ENCODE data around the gene SLC25A42. TPM values are rescaled to one million over a fixed set of nuclear protein-coding genes. Genes with fewer than 3 reads are reported as not detected.

The SLC25A42 gene
- polyA plus RNA-seq, 1 experiment: 5.8 TPM

DNA sequence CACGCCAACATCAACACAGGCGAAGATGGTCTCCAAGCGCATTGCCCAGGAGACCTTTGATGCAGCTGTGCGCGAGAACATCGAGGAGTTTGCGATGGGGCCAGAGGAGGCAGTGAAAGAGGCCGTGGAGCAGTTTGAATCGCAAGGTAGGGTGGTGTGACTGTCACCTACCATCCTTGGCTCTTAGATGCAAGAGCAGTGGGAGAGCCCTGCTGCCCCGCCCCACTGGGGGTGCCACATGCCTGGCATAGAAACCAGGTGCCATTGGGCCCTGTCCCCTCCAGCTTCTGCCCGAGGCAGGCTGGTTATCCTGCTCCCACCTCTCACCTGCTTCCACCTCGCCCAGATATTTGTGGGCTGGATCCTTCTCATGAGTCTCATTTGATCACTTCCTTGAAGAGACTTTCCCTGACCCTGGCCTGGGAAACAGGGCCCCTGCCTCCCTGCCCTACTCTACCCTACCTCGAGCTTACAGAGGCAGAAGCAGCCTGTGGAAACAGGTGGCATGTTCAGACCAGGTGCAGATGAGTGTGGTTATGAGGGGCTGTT lies 21.0 kb upstream of the SLC25A42 start:
- Histone ChIP-seq H3K27me3 (ENCODE audit: control insufficient read depth, insufficient read depth, low read length) (no peaks in the 10 kb centered on the region), H3K36me3 (ENCODE audit: control insufficient read depth, insufficient read depth, low read length) (peaks cover 9% of the 10 kb centered on the region), H3K4me3 (ENCODE audit: low read depth, low read length) (no peak overlapping the region)
- ChIA-PET POLR2A (no interaction called here), CTCF (interaction anchor here (0.6 kb wide), 1 partner anchor 145 kb away, joined by 3 read pairs; no protein-coding TSS in a partner anchor)
- no peak for DNase-seq (ENCODE audit: low read depth)
- TF ChIP-seq, protein P1, sequence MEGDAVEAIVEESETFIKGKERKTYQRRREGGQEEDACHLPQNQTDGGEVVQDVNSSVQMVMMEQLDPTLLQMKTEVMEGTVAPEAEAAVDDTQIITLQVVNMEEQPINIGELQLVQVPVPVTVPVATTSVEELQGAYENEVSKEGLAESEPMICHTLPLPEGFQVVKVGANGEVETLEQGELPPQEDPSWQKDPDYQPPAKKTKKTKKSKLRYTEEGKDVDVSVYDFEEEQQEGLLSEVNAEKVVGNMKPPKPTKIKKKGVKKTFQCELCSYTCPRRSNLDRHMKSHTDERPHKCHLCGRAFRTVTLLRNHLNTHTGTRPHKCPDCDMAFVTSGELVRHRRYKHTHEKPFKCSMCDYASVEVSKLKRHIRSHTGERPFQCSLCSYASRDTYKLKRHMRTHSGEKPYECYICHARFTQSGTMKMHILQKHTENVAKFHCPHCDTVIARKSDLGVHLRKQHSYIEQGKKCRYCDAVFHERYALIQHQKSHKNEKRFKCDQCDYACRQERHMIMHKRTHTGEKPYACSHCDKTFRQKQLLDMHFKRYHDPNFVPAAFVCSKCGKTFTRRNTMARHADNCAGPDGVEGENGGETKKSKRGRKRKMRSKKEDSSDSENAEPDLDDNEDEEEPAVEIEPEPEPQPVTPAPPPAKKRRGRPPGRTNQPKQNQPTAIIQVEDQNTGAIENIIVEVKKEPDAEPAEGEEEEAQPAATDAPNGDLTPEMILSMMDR (IDR thresholded peaks at IDR 0.05; ENCODE audit: insufficient read depth, low read depth, low read length): no peak

DNA sequence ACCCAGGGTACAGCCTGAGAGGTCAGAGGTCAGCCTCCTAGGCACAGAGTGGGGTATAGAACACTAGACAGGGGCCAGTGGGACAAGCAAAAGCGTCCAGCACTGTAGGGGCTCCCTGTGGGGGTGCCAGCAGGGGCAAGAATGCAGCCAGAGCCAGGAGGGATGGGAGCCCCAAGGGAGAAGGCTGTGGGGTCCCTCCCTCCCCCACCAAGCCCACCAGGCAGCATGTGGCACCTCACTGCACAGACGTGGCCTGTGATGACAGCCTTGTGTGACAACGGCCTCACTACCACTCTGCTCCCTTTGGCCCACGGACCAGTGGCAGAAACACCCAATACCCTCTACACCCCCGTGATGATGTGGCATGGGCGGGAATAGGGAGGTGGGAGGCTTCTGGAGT lies 20.3 kb upstream of the SLC25A42 start:
- TF ChIP-seq, protein P1 (IDR thresholded peaks at IDR 0.05; ENCODE audit: insufficient read depth, low read depth, low read length): no peak
- Histone ChIP-seq H3K4me3 (ENCODE audit: low read depth, low read length) (no peak overlapping the region), H3K36me3 (ENCODE audit: control insufficient read depth, insufficient read depth, low read length) (peaks cover 9% of the 10 kb centered on the region), H3K27me3 (ENCODE audit: control insufficient read depth, insufficient read depth, low read length) (no peaks in the 10 kb centered on the region)
- no peak for DNase-seq (ENCODE audit: low read depth)
- ChIA-PET POLR2A (no interaction called here), CTCF (interaction anchor here (0.6 kb wide), 1 partner anchor 145 kb away, joined by 3 read pairs; no protein-coding TSS in a partner anchor)

DNA sequence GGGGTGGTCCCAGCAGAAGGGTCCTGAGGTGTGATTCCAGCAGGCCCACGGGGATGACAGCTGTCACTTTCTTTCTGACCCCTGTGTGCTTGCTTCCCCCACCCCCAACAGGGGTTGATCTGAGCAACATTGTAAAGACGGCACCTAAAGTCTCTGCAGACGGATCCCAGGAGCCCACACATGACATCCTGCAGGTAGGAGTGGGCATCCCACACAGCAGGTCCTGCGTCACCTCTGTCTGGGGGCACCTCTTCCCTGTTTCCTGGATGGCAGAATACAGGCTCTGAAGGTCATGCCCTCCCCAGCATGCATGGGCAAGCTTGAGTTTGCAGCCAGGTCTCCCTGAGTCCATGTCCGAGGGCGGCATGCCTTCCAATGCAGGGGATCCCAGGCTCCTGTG lies 19.9 kb upstream of the SLC25A42 start:
- no peaks in the 10 kb centered on the region for H3K27me3 ChIP-seq (ENCODE audit: control insufficient read depth, insufficient read depth, low read length)
- peaks cover 9% of the 10 kb centered on the region for H3K36me3 ChIP-seq (ENCODE audit: control insufficient read depth, insufficient read depth, low read length)
- no peak for DNase-seq (ENCODE audit: low read depth)
- TF ChIP-seq, protein P1 (IDR thresholded peaks at IDR 0.05; ENCODE audit: insufficient read depth, low read depth, low read length): no peak
- CTCF ChIA-PET: no interaction called here
- POLR2A ChIA-PET: no interaction called here
- no peak overlapping the region for H3K4me3 ChIP-seq (ENCODE audit: low read depth, low read length)

DNA sequence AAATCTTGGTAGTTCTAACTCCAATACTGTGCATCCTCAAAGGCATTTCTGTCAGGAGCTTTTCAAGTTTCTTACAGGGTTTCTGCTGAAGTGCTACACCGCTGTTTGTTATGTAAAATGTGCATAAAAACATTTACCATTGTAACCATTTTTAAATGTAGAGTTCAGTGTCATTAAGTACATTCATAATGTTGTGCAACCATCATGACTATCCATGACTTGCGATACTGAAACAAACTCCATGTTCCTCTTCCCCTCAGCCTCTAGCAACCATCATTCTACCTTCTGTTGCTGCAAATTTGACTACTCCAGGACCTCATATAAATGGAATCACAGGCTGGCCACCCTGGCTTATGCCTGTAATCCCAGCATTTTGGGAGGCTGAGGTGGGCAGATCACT lies 14.4 kb upstream of the SLC25A42 start:
- Histone ChIP-seq H3K4me3 (ENCODE audit: low read depth, low read length) (no peak overlapping the region), H3K27me3 (ENCODE audit: control insufficient read depth, insufficient read depth, low read length) (no peaks in the 10 kb centered on the region), H3K36me3 (ENCODE audit: control insufficient read depth, insufficient read depth, low read length) (peaks cover 14% of the 10 kb centered on the region)
- ChIA-PET POLR2A (no interaction called here), CTCF (interaction anchor here (0.8 to 1.4 kb wide), 2 partner anchors 12 to 97 kb away, joined by 3 read pairs; no protein-coding TSS in a partner anchor)
- no peak for DNase-seq (ENCODE audit: low read depth)
- TF ChIP-seq, protein P1 (IDR thresholded peaks at IDR 0.05; ENCODE audit: insufficient read depth, low read depth, low read length): no peak

DNA sequence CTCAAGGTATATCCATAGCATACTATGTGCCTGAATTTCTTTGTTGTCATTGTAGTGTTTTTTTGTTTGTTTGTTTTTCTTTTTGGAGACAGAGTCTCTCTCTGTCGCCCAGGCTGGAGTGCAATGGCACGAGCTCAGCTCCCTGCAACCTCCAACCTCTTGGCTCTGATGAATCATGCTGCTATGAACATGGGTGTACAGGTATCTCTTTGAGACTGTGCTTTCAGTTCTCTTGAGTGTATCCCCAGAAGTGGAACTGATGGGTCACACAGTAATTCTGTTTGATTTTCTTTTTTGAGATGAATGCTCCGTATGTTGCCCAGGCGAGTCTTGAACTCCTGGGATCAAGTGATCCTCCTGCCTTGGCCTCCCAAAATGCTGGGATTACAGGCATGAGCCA lies 13.7 kb upstream of the SLC25A42 start:
- peaks cover 19% of the 10 kb centered on the region for H3K36me3 ChIP-seq (ENCODE audit: control insufficient read depth, insufficient read depth, low read length)
- DNase-seq (ENCODE audit: low read depth): no peak
- H3K27me3 ChIP-seq (ENCODE audit: control insufficient read depth, insufficient read depth, low read length): no peaks in the 10 kb centered on the region
- no peak overlapping the region for H3K4me3 ChIP-seq (ENCODE audit: low read depth, low read length)
- CTCF ChIA-PET: no interaction called here
- POLR2A ChIA-PET: no interaction called here
- TF ChIP-seq, protein P1 (IDR thresholded peaks at IDR 0.05; ENCODE audit: insufficient read depth, low read depth, low read length): no peak
